Jurkat, Clone E6-1 (cell line): ENCODE data around the gene GAREM1.
A peak's percentile ranks its signal among the peaks of the same experiment; 100 is the strongest.
"Not testable (repeated sequence)": the region's sequence is repeated elsewhere in the genome, so short reads cannot be mapped to it uniquely, and the experiment has no call there.

Experiments
- DNase-seq: peaks from one replicate; pipeline ENCODE4 v3.0.0-alpha.2; 2011; ENCODE audit warnings: low read depth, low spot score
- H3K4me3 ChIP-seq: 2 replicates; pipeline ENCODE4 v1.5.1; 2011; ENCODE audit warnings: mild to moderate bottlenecking, low read length, control low read depth, moderate library complexity

The GAREM1 gene

DNA sequence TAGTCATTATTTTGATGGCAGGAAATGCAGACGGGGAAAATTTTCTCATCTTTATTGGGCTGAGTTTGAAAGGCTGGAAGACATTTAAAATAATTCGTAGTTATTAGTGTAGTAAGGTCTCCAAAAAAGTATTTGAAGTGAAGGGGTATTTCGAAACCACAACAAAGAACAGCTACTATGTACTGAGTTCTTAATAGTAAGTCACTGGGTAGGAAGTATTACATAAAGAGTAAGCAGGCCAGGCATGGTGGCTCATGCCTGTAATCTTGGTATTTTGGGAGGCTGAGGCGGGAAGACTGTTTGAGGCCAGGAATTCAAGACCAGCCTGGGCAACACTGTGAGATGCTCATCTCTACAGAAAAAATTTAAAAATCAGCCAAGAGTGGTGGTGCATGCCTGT, 167.3 kb downstream of the GAREM1 start:
- DNase-seq: no peak
- H3K4me3 ChIP-seq: no peak overlapping the region

DNA sequence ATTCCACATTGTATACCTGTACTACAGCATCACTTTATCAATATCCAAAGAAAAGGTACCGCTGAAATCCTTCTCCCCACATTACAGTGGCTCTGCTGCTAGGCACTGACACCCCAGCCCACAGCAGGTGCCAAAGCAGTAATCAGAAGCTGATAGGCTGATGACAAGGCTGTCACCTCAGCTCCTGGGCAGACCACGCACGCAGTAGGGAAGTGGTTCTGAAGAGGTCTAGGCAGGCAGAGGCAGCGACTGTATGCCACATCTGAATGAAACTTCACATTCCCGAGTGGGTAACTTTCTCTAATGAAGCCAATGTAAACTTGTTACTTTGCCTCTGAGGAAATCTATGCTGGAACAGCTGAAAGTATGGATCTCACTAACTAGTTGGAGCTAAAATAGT, 167.9 kb downstream of the GAREM1 start:
- no peak overlapping the region for H3K4me3 ChIP-seq
- DNase-seq: no peak

DNA sequence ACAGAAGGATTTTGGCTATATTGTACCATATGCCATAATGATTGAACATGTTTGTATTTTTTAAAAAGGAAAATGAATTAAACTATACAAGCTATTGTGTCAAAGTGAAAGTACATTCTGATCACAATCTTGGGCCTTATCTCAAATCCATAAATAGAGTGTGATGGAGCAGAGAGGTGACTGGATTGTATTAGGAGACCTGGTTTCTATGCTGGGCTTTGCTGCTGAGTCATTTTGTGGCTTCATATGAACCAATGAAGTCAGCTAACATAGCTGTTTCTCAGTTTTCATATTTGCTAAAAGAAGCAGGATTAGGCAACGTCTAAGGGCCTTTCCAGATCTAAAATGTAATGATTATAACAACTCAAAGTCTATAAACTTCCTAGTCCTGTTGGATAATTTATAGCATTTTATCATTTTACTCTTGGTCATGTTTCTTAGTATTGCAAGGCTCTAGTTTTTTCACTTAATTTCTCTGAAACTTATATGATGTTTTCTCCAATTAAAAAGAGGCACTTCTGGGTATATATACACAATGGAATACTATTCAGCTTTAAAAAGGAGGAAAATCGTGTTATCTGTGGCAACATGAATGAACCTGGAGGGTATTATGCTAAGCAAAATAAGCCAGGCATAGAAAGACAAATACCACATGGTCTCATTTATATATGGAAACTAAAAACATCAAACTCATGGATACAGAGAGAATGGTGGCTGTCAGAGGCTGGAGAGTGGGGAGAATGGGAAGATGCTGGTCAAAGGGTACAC, 168.5 kb downstream of the GAREM1 start:
- DNase-seq: no peak
- no peak overlapping the region for H3K4me3 ChIP-seq

DNA sequence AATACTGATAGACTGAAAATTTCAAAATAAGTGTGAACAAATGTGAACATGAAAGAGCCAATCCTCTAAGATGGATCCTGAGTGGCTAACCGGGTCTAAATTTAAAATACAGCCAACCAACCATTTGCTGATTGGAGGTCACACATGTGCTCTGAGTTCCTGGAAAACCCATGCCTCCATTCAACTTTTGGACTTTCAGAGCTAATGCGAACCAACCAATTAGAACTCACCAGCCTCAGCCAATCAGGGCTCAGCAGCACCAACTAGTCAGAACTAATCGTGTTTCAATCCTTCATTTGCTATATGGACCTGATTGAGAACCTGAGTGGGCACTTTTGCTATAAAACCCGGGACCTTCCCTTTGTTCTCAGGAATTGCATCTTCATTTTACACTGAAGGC, 169.3 kb downstream of the GAREM1 start:
- no peak for DNase-seq
- H3K4me3 ChIP-seq: no peak overlapping the region

DNA sequence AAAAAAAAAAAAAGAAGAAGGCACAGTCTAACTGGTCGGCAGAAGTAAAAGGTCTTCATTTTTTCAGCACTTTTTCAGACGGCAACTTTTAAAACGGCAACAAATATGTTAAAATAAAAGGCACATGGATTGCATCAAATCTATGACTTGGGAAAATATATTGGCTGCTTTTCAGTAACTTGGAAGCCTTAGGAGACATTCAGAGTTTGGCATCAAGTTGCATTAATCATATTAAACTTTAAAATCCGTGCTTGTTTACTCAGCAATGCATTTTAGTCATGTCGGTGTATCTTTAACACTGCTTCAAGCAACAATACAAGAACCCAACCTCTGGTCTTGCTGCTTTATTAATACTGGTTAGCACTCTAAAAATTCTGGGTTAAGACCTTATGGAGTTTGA, 169.8 kb downstream of the GAREM1 start:
- DNase-seq: no peak

DNA sequence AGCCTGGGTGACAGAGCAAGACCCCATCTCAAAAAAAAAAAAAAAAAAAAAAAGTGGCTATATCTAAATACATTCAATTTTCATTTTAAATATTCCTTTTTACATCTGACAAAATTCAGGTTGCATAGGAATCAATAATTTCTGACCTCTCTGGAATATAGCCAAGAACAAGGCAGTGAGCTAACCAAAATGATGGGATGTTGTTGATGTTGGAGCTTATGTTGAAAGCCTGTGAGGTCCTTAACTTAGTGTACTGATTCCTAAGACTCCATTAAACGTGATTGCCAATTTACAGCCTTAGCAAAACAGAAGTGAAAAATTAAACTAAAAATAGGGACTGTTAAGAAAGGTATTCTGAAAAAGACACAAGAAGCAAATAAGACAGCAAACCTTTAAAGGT, 171.2 kb downstream of the GAREM1 start:
- no peak for DNase-seq
- H3K4me3 ChIP-seq: no peak overlapping the region

More for the DNA sequence above, 169.8 kb downstream of the GAREM1 start:
- no peak overlapping the region for H3K4me3 ChIP-seq

DNA sequence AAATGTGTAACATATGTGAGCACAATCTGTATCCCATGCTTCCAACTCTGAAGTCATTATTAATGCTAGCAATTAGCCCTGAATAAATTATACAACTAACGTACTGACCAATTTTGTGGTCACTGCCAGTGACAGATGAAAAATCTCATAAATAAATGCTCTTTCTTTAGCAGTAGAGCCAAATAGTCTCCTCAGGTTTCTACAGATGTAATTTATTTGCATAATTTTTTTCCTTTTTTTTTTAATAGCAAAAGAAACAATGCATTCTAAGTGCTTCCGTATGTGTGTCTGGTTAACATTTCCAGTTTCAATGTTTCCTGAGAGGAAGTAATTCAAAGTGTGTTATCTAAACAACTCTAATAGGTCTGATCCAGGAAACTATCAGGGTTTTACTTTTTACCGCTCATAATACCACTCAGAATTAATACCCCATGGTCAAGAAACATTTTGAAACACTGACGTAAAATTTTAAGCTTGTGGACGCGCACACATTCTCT, 172.5 kb downstream of the GAREM1 start:
- no peak for DNase-seq
- H3K4me3 ChIP-seq: no peak overlapping the region

DNA sequence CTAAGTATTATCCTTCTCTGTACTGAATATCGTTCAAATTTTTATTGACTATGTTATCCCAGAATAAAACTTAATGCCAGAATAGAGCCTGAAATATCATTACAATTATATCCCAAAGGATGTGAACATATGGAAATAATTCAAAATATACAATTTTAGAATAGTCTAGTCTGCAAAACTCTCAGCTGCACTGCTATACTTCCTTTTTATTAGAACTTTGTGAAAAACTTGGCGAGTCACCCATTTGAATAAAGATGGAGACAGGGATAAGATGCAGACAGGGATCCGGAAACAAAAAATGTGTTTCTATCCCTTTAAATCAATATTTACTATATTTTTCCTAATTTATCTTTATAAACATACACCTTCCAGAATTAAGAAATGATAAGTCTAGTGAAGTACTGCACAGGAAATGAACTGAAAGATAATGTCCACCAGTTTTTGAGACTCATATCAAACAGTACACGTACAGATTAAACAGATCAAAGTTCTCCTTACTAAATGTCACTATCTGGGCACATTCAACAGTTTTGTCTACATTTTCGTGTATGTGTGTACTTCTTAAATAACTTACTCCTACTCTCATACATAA, 173.0 kb downstream of the GAREM1 start:
- no peak for DNase-seq
- no peak overlapping the region for H3K4me3 ChIP-seq

DNA sequence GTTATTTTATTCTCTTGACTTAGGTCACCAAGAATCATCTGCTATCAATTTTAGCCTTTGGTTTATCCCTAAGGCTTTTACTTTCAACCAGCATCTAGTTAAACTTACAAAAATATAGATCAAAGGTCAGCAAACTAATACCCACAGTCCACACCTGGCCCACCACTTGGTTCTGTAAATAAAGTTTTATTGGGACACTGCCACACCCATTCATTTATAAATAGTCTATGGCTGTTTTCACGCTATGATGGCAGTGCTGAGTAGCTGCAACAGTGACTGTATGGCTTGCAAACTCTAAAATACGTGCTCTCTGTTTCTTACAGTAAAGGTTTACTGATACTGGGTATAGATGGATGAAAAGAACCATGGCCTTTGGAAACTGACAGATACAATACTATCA, 173.8 kb downstream of the GAREM1 start:
- no peak for DNase-seq
- no peak overlapping the region for H3K4me3 ChIP-seq

DNA sequence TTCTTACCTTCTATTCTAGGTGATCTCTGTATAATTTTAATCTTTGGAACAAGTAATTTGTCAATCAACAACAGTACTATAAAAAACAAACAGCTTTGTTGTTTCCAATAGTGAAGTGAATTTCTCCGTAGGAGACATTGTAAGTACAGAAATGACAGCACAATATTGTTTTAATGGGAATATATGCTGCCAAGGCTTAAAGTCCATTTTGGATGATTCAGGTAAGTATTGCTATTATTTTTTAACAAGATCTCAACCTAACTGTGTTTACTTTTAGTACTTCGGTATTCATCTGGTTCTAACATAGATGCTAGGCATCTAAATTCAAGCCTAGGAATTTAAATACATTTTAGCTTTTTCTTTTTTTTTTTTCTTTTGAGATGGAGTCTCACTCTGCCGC, 175.1 kb downstream of the GAREM1 start:
- H3K4me3 ChIP-seq: no peak overlapping the region
- no peak for DNase-seq

DNA sequence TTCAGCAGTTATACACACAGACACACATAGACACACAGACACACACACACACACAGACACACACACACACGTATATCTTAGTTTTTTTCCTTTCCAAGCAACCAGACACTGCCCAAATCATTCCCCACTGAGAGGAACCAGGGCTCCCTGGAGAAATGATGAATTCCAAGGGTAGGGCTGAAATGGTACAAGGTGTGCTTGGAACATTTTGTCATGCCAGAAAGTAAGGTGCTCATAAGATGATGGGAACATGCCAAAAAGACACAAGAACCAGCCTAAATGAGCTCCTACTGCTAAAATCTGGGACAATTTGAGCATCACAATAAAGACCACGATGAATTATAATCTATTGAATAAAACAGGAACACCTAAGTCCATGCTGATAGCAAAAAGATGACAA, 177.6 kb downstream of the GAREM1 start:
- no peak for DNase-seq
- no peak overlapping the region for H3K4me3 ChIP-seq

DNA sequence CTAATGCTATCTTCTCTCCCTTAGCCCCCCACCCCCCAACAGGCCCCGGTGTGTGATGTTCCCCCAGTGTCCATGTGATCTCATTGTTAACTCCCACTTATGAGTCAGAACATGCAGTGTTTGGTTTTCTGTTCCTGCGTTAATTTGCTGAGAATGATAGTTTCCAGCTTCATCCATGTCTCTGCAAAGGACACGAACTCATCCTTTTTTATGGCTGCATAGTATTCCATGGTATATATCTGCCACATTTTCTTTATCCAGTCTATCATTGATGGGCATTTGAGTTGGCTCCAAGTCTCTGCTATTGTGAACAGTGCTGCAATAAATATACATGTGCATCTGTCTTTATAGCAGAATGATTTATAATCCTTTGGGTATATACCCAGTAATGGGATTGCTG, 179.1 kb downstream of the GAREM1 start:
- not testable (repeated sequence) for H3K4me3 ChIP-seq, DNase-seq

DNA sequence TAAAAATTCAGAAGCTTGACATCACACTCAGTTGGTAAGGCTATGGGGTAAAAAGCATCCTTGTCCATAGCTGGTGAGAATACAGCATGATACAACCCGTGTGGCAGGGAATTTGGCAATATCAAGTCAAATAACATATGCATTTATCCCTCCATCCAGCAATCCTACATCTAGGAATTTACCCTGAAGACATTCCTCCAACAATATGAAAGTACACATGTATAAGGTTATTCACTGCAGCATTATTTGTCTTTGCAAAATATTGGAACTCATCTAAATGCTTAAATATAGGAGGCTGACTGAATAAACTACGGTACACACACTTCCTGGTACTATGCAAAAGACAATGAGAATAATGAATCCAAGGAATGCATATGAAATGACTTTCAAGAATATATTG, 179.9 kb downstream of the GAREM1 start:
- no peak for DNase-seq
- H3K4me3 ChIP-seq: no peak overlapping the region

DNA sequence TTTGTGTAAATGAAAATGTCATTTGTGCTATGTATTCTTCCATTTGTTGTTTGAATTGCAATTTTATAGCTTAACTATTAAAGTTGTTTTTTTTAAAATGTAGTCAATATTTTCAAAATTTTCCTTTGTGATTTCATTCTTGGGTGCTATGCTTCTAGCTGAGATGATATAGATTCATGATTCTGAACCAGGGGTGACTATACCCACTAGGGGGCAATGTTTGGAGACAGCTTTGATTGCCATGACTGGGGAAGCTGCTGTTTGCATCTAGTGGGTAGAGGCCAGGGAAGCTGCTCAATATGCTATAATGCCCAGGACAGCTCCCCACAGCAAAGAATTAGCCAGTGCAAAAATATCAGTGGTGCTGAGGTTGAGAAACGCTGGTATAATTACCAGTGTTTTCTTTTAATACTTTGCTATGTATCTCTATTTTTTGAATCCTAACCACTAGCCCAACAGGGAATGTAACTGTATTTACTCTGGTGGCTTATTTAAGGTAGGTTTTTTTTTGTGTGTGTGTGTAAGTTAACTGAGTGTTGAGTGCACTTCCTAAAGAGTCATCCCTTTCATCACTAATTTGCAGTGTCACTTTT, 181.1 kb downstream of the GAREM1 start:
- peak; percentile 50 for DNase-seq
- no peak overlapping the region for H3K4me3 ChIP-seq

DNA sequence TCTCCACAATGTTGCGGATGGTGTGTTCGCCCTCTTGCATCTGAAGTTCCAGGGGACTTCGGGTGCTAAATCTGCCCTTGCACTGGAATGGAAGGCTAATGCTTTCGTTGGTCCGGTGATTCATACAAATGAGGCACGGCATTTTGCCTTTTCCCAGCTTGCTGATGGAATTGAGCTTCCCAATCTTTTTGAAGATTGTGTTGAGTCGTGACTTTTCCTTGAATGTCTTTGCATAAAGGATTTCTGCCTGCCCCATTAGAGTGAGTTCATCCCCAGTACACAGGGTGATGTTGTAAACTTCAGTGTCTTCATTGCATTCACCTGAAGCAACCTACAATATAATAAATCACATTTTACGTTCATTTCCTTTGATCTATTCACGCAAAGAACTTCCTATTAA, 182.8 kb downstream of the GAREM1 start:
- DNase-seq: no peak
- H3K4me3 ChIP-seq: no peak overlapping the region

DNA sequence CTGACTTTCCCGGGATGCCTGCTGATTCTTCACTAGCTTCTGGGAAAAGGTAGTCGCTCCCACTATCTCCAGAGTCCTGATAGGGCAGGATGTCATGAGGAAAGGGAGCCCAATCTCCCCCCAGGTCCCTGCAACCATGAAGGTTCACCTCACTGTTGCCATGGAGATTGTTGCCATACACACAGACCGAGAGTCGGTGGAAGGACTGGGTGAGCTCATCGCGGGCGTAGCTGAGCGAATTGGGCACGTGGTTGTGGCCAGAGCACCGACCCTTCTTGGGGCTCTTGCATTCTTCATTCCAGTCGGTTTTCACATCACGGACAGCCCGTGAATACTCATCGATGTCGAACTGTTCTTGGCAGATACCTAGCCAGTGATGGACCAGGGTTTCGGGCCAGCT, 183.4 kb downstream of the GAREM1 start:
- no peak for DNase-seq
- H3K4me3 ChIP-seq: no peak overlapping the region

DNA sequence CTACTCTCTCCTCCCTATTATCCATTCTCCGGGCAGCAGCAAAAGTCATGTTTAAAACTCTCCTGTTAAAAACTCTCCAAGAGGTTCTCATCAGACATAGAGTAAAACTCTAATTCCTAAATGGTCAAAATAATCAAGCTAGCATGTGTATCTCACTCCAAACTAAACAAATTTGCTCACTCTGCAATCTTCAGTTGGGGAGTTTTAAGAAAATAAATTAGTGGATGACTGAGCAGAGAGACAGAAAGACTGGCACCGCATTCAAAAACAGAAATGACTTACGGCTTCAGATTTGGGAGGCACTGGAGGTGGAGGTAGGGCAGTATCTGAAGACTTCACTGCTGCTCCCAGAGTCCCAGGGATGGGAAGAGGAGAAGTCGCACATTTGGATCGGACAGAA, 183.9 kb downstream of the GAREM1 start:
- DNase-seq: no peak
- no peak overlapping the region for H3K4me3 ChIP-seq

DNA sequence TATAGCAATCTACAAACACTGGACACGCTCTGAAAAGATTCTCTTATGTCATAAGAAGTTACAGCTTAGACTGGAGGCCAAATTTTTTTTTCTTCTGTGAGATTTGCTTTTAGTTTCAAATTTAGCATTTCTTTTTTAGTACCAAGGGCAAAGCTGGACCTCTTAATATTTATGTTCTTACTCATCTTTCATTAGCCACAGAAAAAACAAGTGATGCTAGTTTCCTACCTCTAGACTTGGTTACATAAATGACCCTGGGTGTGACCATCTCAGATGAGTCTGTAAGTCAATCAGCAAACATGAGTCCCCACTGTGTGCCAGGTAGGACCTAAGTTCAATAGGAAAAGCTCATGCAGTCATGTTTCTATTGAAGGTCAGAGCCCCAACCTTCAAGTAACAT, 186.4 kb downstream of the GAREM1 start:
- no peak overlapping the region for H3K4me3 ChIP-seq
- DNase-seq: no peak

DNA sequence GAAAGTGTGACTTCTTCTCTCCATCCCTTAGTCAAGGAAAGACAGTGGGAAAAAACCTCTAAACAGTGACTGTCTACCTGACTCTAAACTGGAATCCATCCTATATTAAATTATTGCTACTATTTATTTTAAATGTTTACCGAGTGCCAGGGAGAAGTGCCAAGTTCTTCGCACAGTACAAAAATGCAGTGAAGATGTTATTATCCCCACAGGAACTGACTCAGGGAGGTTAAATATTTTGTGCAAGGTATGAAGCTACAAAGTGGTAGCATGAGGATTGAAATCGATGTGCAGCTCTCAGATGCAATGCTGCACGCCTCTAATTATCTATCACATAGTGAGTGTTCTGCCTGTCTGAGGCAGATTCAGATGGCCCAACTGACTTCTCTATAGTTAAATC, 189.8 kb downstream of the GAREM1 start:
- H3K4me3 ChIP-seq: no peak overlapping the region
- no peak for DNase-seq

DNA sequence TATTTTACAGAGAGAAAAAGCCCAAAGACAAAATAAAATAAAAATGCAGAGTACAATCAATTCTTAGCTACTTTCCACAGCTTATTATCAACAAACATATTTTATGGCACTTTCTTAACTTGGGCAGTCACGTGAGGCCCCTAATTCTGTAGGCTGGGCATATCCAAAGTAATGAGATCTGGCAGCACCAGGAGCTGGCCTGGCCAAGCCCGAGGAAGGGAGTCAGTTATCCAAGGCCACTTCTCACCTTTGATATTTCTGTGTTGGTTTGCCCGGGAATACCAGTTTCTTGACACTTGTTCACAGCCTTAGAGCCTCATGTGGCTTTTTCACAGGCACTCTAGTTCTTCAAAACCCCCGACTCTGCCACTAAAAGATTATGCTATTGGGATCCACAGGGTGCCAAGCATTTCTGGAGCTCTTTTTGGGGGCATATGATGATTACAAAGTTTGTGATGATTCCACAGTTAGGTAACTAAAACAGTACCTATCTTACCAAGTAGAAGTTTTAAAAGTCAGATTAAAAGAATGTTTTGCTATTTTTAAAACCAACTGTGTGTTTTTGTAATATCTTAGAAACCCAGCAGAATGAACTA, 190.4 kb downstream of the GAREM1 start:
- no peak overlapping the region for H3K4me3 ChIP-seq
- DNase-seq: no peak
